C4-2B (cell line): Measurements from ENCODE around the gene WSB2.

Experiments used
- ZFX ChIP-seq: fragments of 450-650 bp; IDR thresholded peaks from 2 replicates; pipeline ENCODE4 v1.6.1; 2017
- TF ChIP-seq, protein P1 (sequence below): fragments of 450-650 bp; conservative IDR thresholded peaks from 2 replicates; pipeline ENCODE4 v1.5.1; 2017; ENCODE audit warnings: mild to moderate bottlenecking

DNA sequence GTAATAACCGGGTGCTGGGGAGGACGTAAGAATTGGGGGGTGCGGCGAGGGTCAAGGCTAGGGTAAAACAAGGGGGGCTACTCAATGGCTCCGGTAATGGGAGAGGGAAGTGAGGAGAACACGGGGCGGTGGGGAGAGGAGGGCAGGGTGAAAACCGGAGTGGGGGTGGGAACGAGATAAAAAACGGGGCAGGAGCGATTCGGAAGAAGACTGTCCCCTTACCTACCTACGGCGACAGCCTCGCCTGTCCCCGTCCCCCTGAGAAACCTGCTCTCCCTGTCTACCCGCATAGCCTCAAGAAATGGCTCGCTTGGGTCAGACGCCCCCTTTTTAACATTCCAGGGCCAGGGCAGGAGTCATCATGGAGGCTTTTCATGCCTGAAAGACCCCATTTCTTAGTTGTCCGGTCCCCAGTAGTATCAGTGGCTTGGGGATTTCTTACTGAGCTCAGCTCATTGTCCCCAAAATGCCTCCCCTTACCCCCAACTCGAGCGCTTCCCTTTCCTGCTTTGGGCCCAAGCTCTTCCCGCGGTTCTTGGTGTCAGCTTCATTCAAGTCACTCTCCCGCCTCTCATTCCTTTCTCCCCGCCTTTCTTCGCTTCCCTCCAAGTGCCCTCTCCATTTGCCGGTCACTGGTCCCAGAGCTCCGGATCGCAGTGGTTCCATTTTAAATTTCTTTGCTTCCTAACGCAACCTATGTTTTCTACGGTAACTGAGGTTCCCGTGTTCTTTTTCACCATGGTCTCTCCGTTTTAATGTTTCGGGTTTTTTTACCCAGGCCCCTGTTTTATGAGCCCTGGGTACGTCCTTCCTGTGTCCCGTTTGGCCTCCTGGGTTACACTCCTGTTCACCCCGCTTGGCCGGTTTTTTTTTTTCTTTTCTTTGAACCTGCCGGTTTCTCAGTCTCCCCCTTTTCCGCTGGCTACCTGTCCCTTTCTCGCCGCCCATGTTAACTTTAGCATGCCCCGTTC is 1.2 kb upstream of the WSB2 start:
- TF ChIP-seq, protein P1, sequence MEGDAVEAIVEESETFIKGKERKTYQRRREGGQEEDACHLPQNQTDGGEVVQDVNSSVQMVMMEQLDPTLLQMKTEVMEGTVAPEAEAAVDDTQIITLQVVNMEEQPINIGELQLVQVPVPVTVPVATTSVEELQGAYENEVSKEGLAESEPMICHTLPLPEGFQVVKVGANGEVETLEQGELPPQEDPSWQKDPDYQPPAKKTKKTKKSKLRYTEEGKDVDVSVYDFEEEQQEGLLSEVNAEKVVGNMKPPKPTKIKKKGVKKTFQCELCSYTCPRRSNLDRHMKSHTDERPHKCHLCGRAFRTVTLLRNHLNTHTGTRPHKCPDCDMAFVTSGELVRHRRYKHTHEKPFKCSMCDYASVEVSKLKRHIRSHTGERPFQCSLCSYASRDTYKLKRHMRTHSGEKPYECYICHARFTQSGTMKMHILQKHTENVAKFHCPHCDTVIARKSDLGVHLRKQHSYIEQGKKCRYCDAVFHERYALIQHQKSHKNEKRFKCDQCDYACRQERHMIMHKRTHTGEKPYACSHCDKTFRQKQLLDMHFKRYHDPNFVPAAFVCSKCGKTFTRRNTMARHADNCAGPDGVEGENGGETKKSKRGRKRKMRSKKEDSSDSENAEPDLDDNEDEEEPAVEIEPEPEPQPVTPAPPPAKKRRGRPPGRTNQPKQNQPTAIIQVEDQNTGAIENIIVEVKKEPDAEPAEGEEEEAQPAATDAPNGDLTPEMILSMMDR, result no peak
- no peak for TF ChIP-seq ZFX
